Thyroid gland (tissue), 4 donors: ENCODE measurements around the gene DOK7.

ENCODE experiments used
- POLR2A ChIP-seq, 2 donors: fragments of 450-650 bp; IDR thresholded peaks; one replicate each; pipeline ENCODE4 v1.6.1; 2017; ENCODE audit warnings: antibody characterized with exemption in 2 of 2, mild to moderate bottlenecking in 2 of 2, moderate library complexity in 1 of 2
- TF ChIP-seq, protein P1 (sequence below), 6 experiments: fragments of 200-600 bp in 3 of 6; fragments of 450-650 bp in 3 of 6; sonication (generic) in 3 of 6; IDR thresholded peaks; one replicate each; pipeline ENCODE4 v1.5.1; 2016 to 2019; ENCODE audit warnings: antibody characterized with exemption in 6 of 6, mild to moderate bottlenecking in 2 of 6, inconsistent platforms in 1 of 6, moderate library complexity in 1 of 6

DNA sequence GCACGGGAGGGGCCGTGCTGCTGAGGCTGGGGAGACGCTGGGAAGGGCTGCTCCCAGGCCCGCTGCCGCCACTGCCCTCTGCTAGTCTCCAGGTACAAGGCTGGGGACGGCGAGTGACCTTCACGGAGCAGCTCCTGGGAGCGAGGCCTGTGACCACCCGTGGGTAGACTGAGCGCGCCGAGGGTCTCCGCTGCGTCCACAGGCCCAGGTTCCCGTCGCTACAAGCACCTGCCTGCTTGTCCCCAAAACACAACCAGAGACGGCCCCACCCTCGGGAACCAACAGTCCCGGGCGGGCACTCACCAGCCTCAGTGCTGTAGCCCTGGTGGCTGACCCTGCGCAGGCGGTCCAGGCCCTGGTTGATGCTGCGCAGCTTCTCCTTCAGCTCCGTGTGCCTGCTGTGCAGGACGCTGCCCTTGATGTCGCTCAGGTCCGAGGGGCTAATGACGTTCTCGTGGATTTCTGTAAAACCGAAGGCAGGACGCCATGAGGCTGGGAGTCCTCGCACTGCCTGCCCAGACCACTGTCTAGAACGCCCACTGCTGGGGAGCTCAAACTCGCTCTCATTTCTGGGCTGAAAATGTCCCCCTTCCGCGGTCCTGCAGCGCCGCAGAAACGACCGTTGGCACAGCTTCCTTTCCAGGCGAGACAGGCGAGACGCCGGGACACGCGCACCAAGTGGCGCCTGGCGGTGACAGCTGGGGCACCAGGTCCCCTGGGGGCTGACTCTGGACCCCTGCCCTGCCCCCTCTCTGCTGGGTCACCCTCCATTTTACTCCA is 54.8 kb downstream of the DOK7 start:
- TF ChIP-seq POLR2A (IDR thresholded peaks at IDR 0.05), result no peak
- TF ChIP-seq, protein P1, sequence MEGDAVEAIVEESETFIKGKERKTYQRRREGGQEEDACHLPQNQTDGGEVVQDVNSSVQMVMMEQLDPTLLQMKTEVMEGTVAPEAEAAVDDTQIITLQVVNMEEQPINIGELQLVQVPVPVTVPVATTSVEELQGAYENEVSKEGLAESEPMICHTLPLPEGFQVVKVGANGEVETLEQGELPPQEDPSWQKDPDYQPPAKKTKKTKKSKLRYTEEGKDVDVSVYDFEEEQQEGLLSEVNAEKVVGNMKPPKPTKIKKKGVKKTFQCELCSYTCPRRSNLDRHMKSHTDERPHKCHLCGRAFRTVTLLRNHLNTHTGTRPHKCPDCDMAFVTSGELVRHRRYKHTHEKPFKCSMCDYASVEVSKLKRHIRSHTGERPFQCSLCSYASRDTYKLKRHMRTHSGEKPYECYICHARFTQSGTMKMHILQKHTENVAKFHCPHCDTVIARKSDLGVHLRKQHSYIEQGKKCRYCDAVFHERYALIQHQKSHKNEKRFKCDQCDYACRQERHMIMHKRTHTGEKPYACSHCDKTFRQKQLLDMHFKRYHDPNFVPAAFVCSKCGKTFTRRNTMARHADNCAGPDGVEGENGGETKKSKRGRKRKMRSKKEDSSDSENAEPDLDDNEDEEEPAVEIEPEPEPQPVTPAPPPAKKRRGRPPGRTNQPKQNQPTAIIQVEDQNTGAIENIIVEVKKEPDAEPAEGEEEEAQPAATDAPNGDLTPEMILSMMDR (IDR thresholded peaks at IDR 0.05), result no peak
